Measurements from ENCODE around the gene MAPK8IP3.

Gene MAPK8IP3

DNA sequence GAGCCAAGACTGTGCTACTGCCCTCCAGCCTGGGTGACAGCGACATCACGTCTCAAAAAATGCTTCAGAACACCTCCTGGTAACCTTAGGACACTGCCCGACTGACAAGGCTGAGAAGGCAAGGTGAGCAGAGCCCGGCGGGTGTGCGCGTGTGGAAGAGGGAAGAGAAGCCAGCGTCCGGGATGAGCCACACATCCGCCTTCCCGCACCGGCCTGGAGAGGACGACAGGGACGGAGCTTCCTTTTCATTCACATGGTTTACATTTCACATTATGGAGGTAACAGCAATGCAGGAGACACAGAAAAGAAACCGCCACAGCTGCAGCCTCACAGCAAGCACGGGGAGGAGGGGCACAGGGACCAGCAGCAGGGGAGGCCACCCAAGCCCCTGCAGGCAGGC is 104.1 kb downstream of the MAPK8IP3 start:
- Histone ChIP-seq H3K9ac (ENCODE audit: low read depth, low read length, poor library complexity) (no peak overlapping the region), H2BK12ac (ENCODE audit: low read length) (no peak overlapping the region), H3K27me3 (ENCODE audit: control insufficient read depth in 3 of 3, insufficient read depth in 3 of 3, low read depth in 1 of 3, low read length in 3 of 3) (no peaks in the 10 kb centered on the region), H2AK5ac (ENCODE audit: low read depth, low read length) (no peak overlapping the region), H3K14ac (ENCODE audit: low read length) (no peak overlapping the region), H3K36me3 (replicated peaks in 1 of 2; ENCODE audit: control insufficient read depth in 2 of 2, insufficient read depth in 2 of 2, low read length in 2 of 2) (peaks cover 21 to 48% of the 10 kb centered on the region in 2 donors), H3K79me1 (ENCODE audit: low read depth, low read length) (peaks cover 4% of the 10 kb centered on the region), H3K4me3 (ENCODE audit: low read length in 2 of 2) (no peak overlapping the region), H3K4me1 (ENCODE audit: control insufficient read depth in 2 of 2, insufficient read depth in 1 of 2, low read depth in 1 of 2, low read length in 2 of 2) (no peaks in the 10 kb centered on the region), H4K8ac (ENCODE audit: low read depth, low read length) (no peak overlapping the region), H2BK120ac (ENCODE audit: low read depth, low read length) (no peak overlapping the region), H4K91ac (ENCODE audit: low read depth, low read length, poor library complexity) (no peak overlapping the region), H3K9me3 (replicated peaks in 1 of 2; ENCODE audit: control insufficient read depth in 2 of 2, insufficient read depth in 1 of 2, low read depth in 1 of 2, low read length in 2 of 2) (no peaks in the 10 kb centered on the region), H2BK15ac (ENCODE audit: low read length) (no peak overlapping the region), H2AFZ (ENCODE audit: low read length) (no peak overlapping the region), H3K18ac (ENCODE audit: low read length) (no peak overlapping the region), H3K4ac (ENCODE audit: low read length) (no peak overlapping the region), H3K23ac (ENCODE audit: low read depth, low read length, poor library complexity) (no peak overlapping the region), H3K27ac (replicated peaks; ENCODE audit: low read length) (no peak overlapping the region), H3K4me2 (ENCODE audit: insufficient read depth, low read length, poor library complexity, severe bottlenecking) (no peak overlapping the region), H2BK5ac (ENCODE audit: low read length) (peak overlapping the region; percentile 39)
- WGBS, 2 donors (ENCODE audit: extremely low coverage in 2 of 2, insufficient read length in 2 of 2, insufficient replicate concordance in 1 of 2): no CpG with 5 or more reads among the region's 16 CpGs
- no peak for DNase-seq (ENCODE audit: low spot score)

DNA sequence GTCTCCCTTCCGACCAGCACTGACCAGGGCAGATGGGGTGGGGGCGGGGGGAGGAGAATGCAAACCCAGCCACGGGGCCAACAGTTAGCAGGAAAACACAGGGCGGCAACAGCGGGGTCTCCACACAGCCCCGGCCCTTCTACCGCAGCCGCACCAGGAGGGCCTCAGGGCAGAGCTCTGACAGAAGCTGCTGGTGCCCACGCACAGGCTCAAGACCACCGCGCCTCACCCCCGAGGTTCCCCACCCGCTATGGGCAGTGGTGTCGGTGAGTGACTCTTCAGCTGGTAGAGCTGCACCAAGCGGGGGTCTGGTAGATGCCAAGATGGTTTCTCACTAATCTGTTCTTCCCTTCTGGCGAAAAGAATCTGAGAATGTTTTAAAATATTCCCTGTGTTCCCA is 104.5 kb downstream of the MAPK8IP3 start:
- no peak overlapping the region for H3K4ac ChIP-seq (ENCODE audit: low read length)
- H3K23ac ChIP-seq (ENCODE audit: low read depth, low read length, poor library complexity): peak overlapping the region; percentile 43
- no peak overlapping the region for H3K27ac ChIP-seq (replicated peaks; ENCODE audit: low read length)
- no peak overlapping the region for H3K18ac ChIP-seq (ENCODE audit: low read length)
- no peak overlapping the region for H3K14ac ChIP-seq (ENCODE audit: low read length)
- WGBS, 2 donors (ENCODE audit: extremely low coverage in 2 of 2, insufficient read length in 2 of 2, insufficient replicate concordance in 1 of 2): no CpG with 5 or more reads among the region's 16 CpGs
- H3K4me2 ChIP-seq (ENCODE audit: insufficient read depth, low read length, poor library complexity, severe bottlenecking): no peak overlapping the region
- no peak overlapping the region for H2BK5ac ChIP-seq (ENCODE audit: low read length)
- no peak overlapping the region for H3K9ac ChIP-seq (ENCODE audit: low read depth, low read length, poor library complexity)
- H2BK15ac ChIP-seq (ENCODE audit: low read length): no peak overlapping the region
- H3K4me3 ChIP-seq (ENCODE audit: low read length in 2 of 2): no peak overlapping the region
- H3K9me3 ChIP-seq (replicated peaks in 1 of 2; ENCODE audit: control insufficient read depth in 2 of 2, insufficient read depth in 1 of 2, low read depth in 1 of 2, low read length in 2 of 2): no peaks in the 10 kb centered on the region
- H2AFZ ChIP-seq (ENCODE audit: low read length): no peak overlapping the region
- peaks cover 4% of the 10 kb centered on the region for H3K79me1 ChIP-seq (ENCODE audit: low read depth, low read length)
- H3K27me3 ChIP-seq (ENCODE audit: control insufficient read depth in 3 of 3, insufficient read depth in 3 of 3, low read depth in 1 of 3, low read length in 3 of 3): no peaks in the 10 kb centered on the region
- no peak for DNase-seq (ENCODE audit: low spot score)
- peaks cover 21 to 53% of the 10 kb centered on the region in 2 donors for H3K36me3 ChIP-seq (replicated peaks in 1 of 2; ENCODE audit: control insufficient read depth in 2 of 2, insufficient read depth in 2 of 2, low read length in 2 of 2)
- no peak overlapping the region for H4K91ac ChIP-seq (ENCODE audit: low read depth, low read length, poor library complexity)
- H2BK120ac ChIP-seq (ENCODE audit: low read depth, low read length): no peak overlapping the region
- no peaks in the 10 kb centered on the region for H3K4me1 ChIP-seq (ENCODE audit: control insufficient read depth in 2 of 2, insufficient read depth in 1 of 2, low read depth in 1 of 2, low read length in 2 of 2)
- H4K8ac ChIP-seq (ENCODE audit: low read depth, low read length): no peak overlapping the region
- H2BK12ac ChIP-seq (ENCODE audit: low read length): no peak overlapping the region
- H2AK5ac ChIP-seq (ENCODE audit: low read depth, low read length): peak overlapping the region; percentile 63

DNA sequence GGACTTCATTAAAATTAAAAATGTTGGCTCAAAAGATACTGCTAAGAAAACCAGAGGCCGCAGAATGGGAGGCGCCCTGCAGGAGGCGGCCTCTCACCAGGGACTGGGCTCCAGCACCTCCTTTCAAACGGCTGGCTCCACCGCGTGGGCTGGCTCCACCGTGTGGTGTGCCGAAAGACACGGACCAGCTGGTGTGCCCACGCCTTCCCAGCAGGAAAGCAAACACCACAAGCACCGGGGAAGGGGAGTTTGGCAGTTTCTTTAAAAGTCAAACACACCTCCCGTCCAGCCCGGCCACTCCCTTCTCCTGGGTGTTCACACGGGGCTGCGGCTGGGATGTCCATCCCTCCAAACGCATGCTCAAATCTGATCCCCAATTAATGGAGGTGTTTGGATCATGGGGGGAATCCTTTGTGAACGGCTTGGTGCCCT is 106.8 kb downstream of the MAPK8IP3 start:
- H3K79me1 ChIP-seq (ENCODE audit: low read depth, low read length): peaks cover 11% of the 10 kb centered on the region
- no peaks in the 10 kb centered on the region for H3K9me3 ChIP-seq (replicated peaks in 1 of 2; ENCODE audit: control insufficient read depth in 2 of 2, insufficient read depth in 1 of 2, low read depth in 1 of 2, low read length in 2 of 2)
- no peaks in the 10 kb centered on the region for H3K4me1 ChIP-seq (ENCODE audit: control insufficient read depth in 2 of 2, insufficient read depth in 1 of 2, low read depth in 1 of 2, low read length in 2 of 2)
- no peak overlapping the region for H4K8ac ChIP-seq (ENCODE audit: low read depth, low read length)
- no peak overlapping the region for H3K23ac ChIP-seq (ENCODE audit: low read depth, low read length, poor library complexity)
- H2AK5ac ChIP-seq (ENCODE audit: low read depth, low read length): no peak overlapping the region
- H2BK5ac ChIP-seq (ENCODE audit: low read length): no peak overlapping the region
- H3K18ac ChIP-seq (ENCODE audit: low read length): no peak overlapping the region
- no peak overlapping the region for H2AFZ ChIP-seq (ENCODE audit: low read length)
- no peak overlapping the region for H3K9ac ChIP-seq (ENCODE audit: low read depth, low read length, poor library complexity)
- WGBS, 2 donors (ENCODE audit: extremely low coverage in 2 of 2, insufficient read length in 2 of 2, insufficient replicate concordance in 1 of 2): no CpG with 5 or more reads among the region's 17 CpGs
- H3K14ac ChIP-seq (ENCODE audit: low read length): no peak overlapping the region
- no peak overlapping the region for H3K4ac ChIP-seq (ENCODE audit: low read length)
- peaks cover 25 to 62% of the 10 kb centered on the region in 2 donors for H3K36me3 ChIP-seq (replicated peaks in 1 of 2; ENCODE audit: control insufficient read depth in 2 of 2, insufficient read depth in 2 of 2, low read length in 2 of 2)
- no peak overlapping the region for H3K4me2 ChIP-seq (ENCODE audit: insufficient read depth, low read length, poor library complexity, severe bottlenecking)
- H2BK12ac ChIP-seq (ENCODE audit: low read length): no peak overlapping the region
- H4K91ac ChIP-seq (ENCODE audit: low read depth, low read length, poor library complexity): no peak overlapping the region
- no peak overlapping the region for H2BK120ac ChIP-seq (ENCODE audit: low read depth, low read length)
- no peak for DNase-seq (ENCODE audit: low spot score)
- no peak overlapping the region for H2BK15ac ChIP-seq (ENCODE audit: low read length)
- no peak overlapping the region for H3K4me3 ChIP-seq (ENCODE audit: low read length in 2 of 2)
- no peaks in the 10 kb centered on the region for H3K27me3 ChIP-seq (ENCODE audit: control insufficient read depth in 3 of 3, insufficient read depth in 3 of 3, low read depth in 1 of 3, low read length in 3 of 3)
- H3K27ac ChIP-seq (replicated peaks; ENCODE audit: low read length): no peak overlapping the region

DNA sequence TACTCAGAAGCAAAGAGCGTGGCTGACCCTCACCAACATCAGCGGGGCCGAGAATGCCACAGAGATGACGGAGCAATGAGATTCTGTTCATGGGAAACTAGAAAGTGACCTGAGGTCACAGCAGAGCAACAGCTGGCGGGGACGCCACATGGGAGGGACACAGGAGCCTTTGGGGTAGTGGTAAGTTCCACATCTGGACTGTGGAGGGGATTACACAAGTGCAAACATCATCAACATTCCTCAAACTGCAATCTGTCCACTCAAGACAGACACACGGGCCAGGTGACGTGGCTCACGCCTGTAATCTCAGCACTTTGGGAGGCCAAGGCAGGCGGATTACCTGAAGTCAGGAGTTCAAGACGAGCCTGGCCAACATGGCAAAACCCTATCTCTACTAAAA is 109.5 kb downstream of the MAPK8IP3 start:
- Histone ChIP-seq H3K9me3 (replicated peaks in 1 of 2; ENCODE audit: control insufficient read depth in 2 of 2, insufficient read depth in 1 of 2, low read depth in 1 of 2, low read length in 2 of 2) (no peaks in the 10 kb centered on the region), H3K23ac (ENCODE audit: low read depth, low read length, poor library complexity) (no peak overlapping the region), H3K4me1 (ENCODE audit: control insufficient read depth in 2 of 2, insufficient read depth in 1 of 2, low read depth in 1 of 2, low read length in 2 of 2) (no peaks in the 10 kb centered on the region), H3K27ac (replicated peaks; ENCODE audit: low read length) (no peak overlapping the region), H3K27me3 (ENCODE audit: control insufficient read depth in 3 of 3, insufficient read depth in 3 of 3, low read depth in 1 of 3, low read length in 3 of 3) (no peaks in the 10 kb centered on the region), H3K4me3 (ENCODE audit: low read length in 2 of 2) (no peak overlapping the region), H3K18ac (ENCODE audit: low read length) (no peak overlapping the region), H2BK12ac (ENCODE audit: low read length) (no peak overlapping the region), H4K91ac (ENCODE audit: low read depth, low read length, poor library complexity) (no peak overlapping the region), H4K8ac (ENCODE audit: low read depth, low read length) (no peak overlapping the region), H2BK15ac (ENCODE audit: low read length) (no peak overlapping the region), H3K79me1 (ENCODE audit: low read depth, low read length) (peaks cover 7% of the 10 kb centered on the region), H3K36me3 (replicated peaks in 1 of 2; ENCODE audit: control insufficient read depth in 2 of 2, insufficient read depth in 2 of 2, low read length in 2 of 2) (peaks cover 7 to 52% of the 10 kb centered on the region in 2 donors), H3K4ac (ENCODE audit: low read length) (no peak overlapping the region), H2AK5ac (ENCODE audit: low read depth, low read length) (no peak overlapping the region), H3K4me2 (ENCODE audit: insufficient read depth, low read length, poor library complexity, severe bottlenecking) (no peak overlapping the region), H2BK5ac (ENCODE audit: low read length) (no peak overlapping the region), H2BK120ac (ENCODE audit: low read depth, low read length) (no peak overlapping the region), H3K14ac (ENCODE audit: low read length) (no peak overlapping the region), H3K9ac (ENCODE audit: low read depth, low read length, poor library complexity) (no peak overlapping the region), H2AFZ (ENCODE audit: low read length) (no peak overlapping the region)
- DNase-seq (ENCODE audit: low spot score): no peak
- WGBS, 2 donors (ENCODE audit: extremely low coverage in 2 of 2, insufficient read length in 2 of 2, insufficient replicate concordance in 1 of 2): no CpG with 5 or more reads among the region's 11 CpGs

All from neuronal stem cell (in vitro differentiated cells).